ENCODE results near the gene CYP46A1. TPM values are rescaled to one million over a fixed set of nuclear protein-coding genes. Genes with fewer than 3 reads are reported as not detected.

CYP46A1 gene
- total and polyA plus RNA-seq, 4 experiments from 2014 or later, result 0.15 to 0.36 TPM; not detected in 2

- POLR2A ChIA-PET (ENCODE audit: partially characterized antibody), result interaction anchor here (1.1 kb wide), 1 partner anchor 84 kb away, joined by 3 read pairs; no protein-coding TSS in a partner anchor
- peaks cover 4% of the 10 kb centered on the region for H3K27me3 ChIP-seq (ENCODE audit: insufficient read depth, low read length)
- no peaks in the 10 kb centered on the region for H3K9me3 Mint-ChIP-seq
- H3K4me1 ChIP-seq (ENCODE audit: insufficient read depth, low read length), result peaks cover 10% of the 10 kb centered on the region
- peak overlapping the region in 1 of 8 donors; percentile 43 for H3K4me3 Mint-ChIP-seq
- no peak for DNase-seq
- H3K27ac Mint-ChIP-seq, result peak overlapping the region in 2 of 7 donors; percentile 10 to 48
- intact Hi-C loops (cut with micrococcal nuclease), result no loop called here
- H3K27me3 Mint-ChIP-seq, result peaks cover 12 to 16% of the 10 kb centered on the region in 2 donors
- peaks cover 0 to 2% of the 10 kb centered on the region in 2 donors for H3K36me3 Mint-ChIP-seq
- no peaks in the 10 kb centered on the region for H3K36me3 ChIP-seq (ENCODE audit: insufficient read depth, low read length)
- peaks cover 4 to 16% (median 10%) of the 10 kb centered on the region in 4 donors for H3K4me1 Mint-ChIP-seq
- no peaks in the 10 kb centered on the region for H3K9me3 ChIP-seq (ENCODE audit: control insufficient read depth in 1 of 2, low read length in 2 of 2)
- no peak overlapping the region for H3K4me3 ChIP-seq (ENCODE audit: low read length in 2 of 2)
- H3K27ac ChIP-seq (ENCODE audit: low read depth, low read length), result no peak overlapping the region
- CTCF ChIA-PET (ENCODE audit: partially characterized antibody), result interaction anchor here (0.6 to 2.1 kb wide), 15 partner anchors 8 to 206 kb away, joined by 3 to 9 read pairs (median 4); no protein-coding TSS in a partner anchor
These were observed 4.5 kb downstream of the CYP46A1 start for GRCh38 chr14:99688629-99689028.

- Histone ChIP-seq H3K4me3 (ENCODE audit: low read length in 2 of 2) (no peak overlapping the region), H3K9me3 (ENCODE audit: control insufficient read depth in 1 of 2, low read length in 2 of 2) (no peaks in the 10 kb centered on the region), H3K27ac (ENCODE audit: low read depth, low read length) (no peak overlapping the region), H3K4me1 (ENCODE audit: insufficient read depth, low read length) (peaks cover 10% of the 10 kb centered on the region), H3K36me3 (ENCODE audit: insufficient read depth, low read length) (no peaks in the 10 kb centered on the region), H3K27me3 (ENCODE audit: insufficient read depth, low read length) (peaks cover 4% of the 10 kb centered on the region)
- intact Hi-C loops (cut with micrococcal nuclease), result no loop called here
- CTCF ChIA-PET (ENCODE audit: partially characterized antibody), result interaction anchor here (1.1 to 2.0 kb wide), 2 partner anchors 9 to 10 kb away, joined by 3 to 9 read pairs; no protein-coding TSS in a partner anchor
- Mint-ChIP-seq H3K36me3 (no peaks in the 10 kb centered on the region), H3K27me3 (peaks cover 12 to 16% of the 10 kb centered on the region in 2 donors), H3K27ac (no peak overlapping the region), H3K4me1 (peaks cover 4 to 16% (median 8%) of the 10 kb centered on the region in 4 donors), H3K4me3 (peak overlapping the region in 1 of 8 donors; percentile 36), H3K9me3 (no peaks in the 10 kb centered on the region)
- DNase-seq, result no peak
- POLR2A ChIA-PET (ENCODE audit: partially characterized antibody), result interaction anchor here (1.1 kb wide), 1 partner anchor 85 kb away, joined by 3 read pairs; no protein-coding TSS in a partner anchor
These were observed 5.5 kb downstream of the CYP46A1 start for GRCh38 chr14:99689266-99690236.

- peaks cover 10% of the 10 kb centered on the region for H3K4me1 ChIP-seq (ENCODE audit: insufficient read depth, low read length)
- CTCF ChIA-PET (ENCODE audit: partially characterized antibody), result no interaction called here
- Mint-ChIP-seq H3K9me3 (no peaks in the 10 kb centered on the region), H3K36me3 (no peaks in the 10 kb centered on the region), H3K27ac (peak overlapping the region in 1 of 7 donors; percentile 70), H3K4me1 (peaks cover 2 to 16% (median 8%) of the 10 kb centered on the region in 4 donors), H3K27me3 (peaks cover 12 to 17% of the 10 kb centered on the region in 2 donors), H3K4me3 (no peak overlapping the region)
- no peaks in the 10 kb centered on the region for H3K36me3 ChIP-seq (ENCODE audit: insufficient read depth, low read length)
- peaks cover 4% of the 10 kb centered on the region for H3K27me3 ChIP-seq (ENCODE audit: insufficient read depth, low read length)
- H3K9me3 ChIP-seq (ENCODE audit: control insufficient read depth in 1 of 2, low read length in 2 of 2), result no peaks in the 10 kb centered on the region
- no peak overlapping the region for H3K27ac ChIP-seq (ENCODE audit: low read depth, low read length)
- no peak overlapping the region for H3K4me3 ChIP-seq (ENCODE audit: low read length in 2 of 2)
- intact Hi-C loops (cut with micrococcal nuclease), result no loop called here
- POLR2A ChIA-PET (ENCODE audit: partially characterized antibody), result no interaction called here
- no peak for DNase-seq
These were observed 6.5 kb downstream of the CYP46A1 start for GRCh38 chr14:99690636-99691035.

- Mint-ChIP-seq H3K4me3 (no peak overlapping the region), H3K9me3 (no peaks in the 10 kb centered on the region), H3K4me1 (peaks cover 2 to 16% (median 8%) of the 10 kb centered on the region in 4 donors), H3K27ac (no peak overlapping the region), H3K27me3 (peaks cover 12 to 17% of the 10 kb centered on the region in 2 donors), H3K36me3 (no peaks in the 10 kb centered on the region)
- Histone ChIP-seq H3K27ac (ENCODE audit: low read depth, low read length) (no peak overlapping the region), H3K27me3 (ENCODE audit: insufficient read depth, low read length) (peaks cover 4% of the 10 kb centered on the region), H3K4me1 (ENCODE audit: insufficient read depth, low read length) (peaks cover 10% of the 10 kb centered on the region), H3K36me3 (ENCODE audit: insufficient read depth, low read length) (no peaks in the 10 kb centered on the region), H3K4me3 (ENCODE audit: low read length in 2 of 2) (no peak overlapping the region), H3K9me3 (ENCODE audit: control insufficient read depth in 1 of 2, low read length in 2 of 2) (no peaks in the 10 kb centered on the region)
- CTCF ChIA-PET (ENCODE audit: partially characterized antibody), result no interaction called here
- DNase-seq, result no peak
- POLR2A ChIA-PET (ENCODE audit: partially characterized antibody), result no interaction called here
- intact Hi-C loops (cut with micrococcal nuclease), result no loop called here
These were observed 7.2 kb downstream of the CYP46A1 start for GRCh38 chr14:99691111-99691885.

GRCh38 chr14:99693918-99694317 lies 9.8 kb downstream of the CYP46A1 start:
- Mint-ChIP-seq H3K36me3 (no peaks in the 10 kb centered on the region), H3K4me3 (no peak overlapping the region), H3K27me3 (peaks cover 8 to 12% of the 10 kb centered on the region in 2 donors), H3K9me3 (no peaks in the 10 kb centered on the region), H3K27ac (no peak overlapping the region), H3K4me1 (peaks cover under 1 to 8% (median 2%) of the 10 kb centered on the region in 4 donors)
- ChIA-PET CTCF (ENCODE audit: partially characterized antibody) (no interaction called here), POLR2A (ENCODE audit: partially characterized antibody) (no interaction called here)
- Histone ChIP-seq H3K27me3 (ENCODE audit: insufficient read depth, low read length) (peaks cover 4% of the 10 kb centered on the region), H3K4me1 (ENCODE audit: insufficient read depth, low read length) (no peaks in the 10 kb centered on the region), H3K4me3 (ENCODE audit: low read length in 2 of 2) (no peak overlapping the region), H3K36me3 (ENCODE audit: insufficient read depth, low read length) (no peaks in the 10 kb centered on the region), H3K9me3 (ENCODE audit: control insufficient read depth in 1 of 2, low read length in 2 of 2) (no peaks in the 10 kb centered on the region), H3K27ac (ENCODE audit: low read depth, low read length) (no peak overlapping the region)
- intact Hi-C loops (cut with micrococcal nuclease), result no loop called here
- no peak for DNase-seq

- peaks cover 0 to 1% of the 10 kb centered on the region in 2 donors for H3K36me3 Mint-ChIP-seq
- H3K9me3 Mint-ChIP-seq, result peaks cover 0 to 4% (median 0%) of the 10 kb centered on the region in 8 donors
- H3K27ac ChIP-seq (ENCODE audit: low read depth, low read length), result no peak overlapping the region
- H3K9me3 ChIP-seq (ENCODE audit: control insufficient read depth in 1 of 2, low read length in 2 of 2), result no peaks in the 10 kb centered on the region
- no peak overlapping the region for H3K27ac Mint-ChIP-seq
- no peak for DNase-seq
- no peaks in the 10 kb centered on the region for H3K36me3 ChIP-seq (ENCODE audit: insufficient read depth, low read length)
- intact Hi-C loops (cut with micrococcal nuclease), result no loop called here
- H3K27me3 ChIP-seq (ENCODE audit: insufficient read depth, low read length), result no peaks in the 10 kb centered on the region
- peaks cover 3 to 5% of the 10 kb centered on the region in 2 donors for H3K27me3 Mint-ChIP-seq
- ChIA-PET CTCF (ENCODE audit: partially characterized antibody) (interaction anchor here (2.4 kb wide), 1 partner anchor 9 kb away, joined by 9 read pairs; no protein-coding TSS in a partner anchor), POLR2A (ENCODE audit: partially characterized antibody) (no interaction called here)
- H3K4me1 Mint-ChIP-seq, result peaks cover 2 to 14% (median 6%) of the 10 kb centered on the region in 4 donors
- H3K4me3 Mint-ChIP-seq, result no peak overlapping the region
- no peak overlapping the region for H3K4me3 ChIP-seq (ENCODE audit: low read length in 2 of 2)
- H3K4me1 ChIP-seq (ENCODE audit: insufficient read depth, low read length), result no peaks in the 10 kb centered on the region
These were observed 12.8 kb downstream of the CYP46A1 start for GRCh38 chr14:99696929-99697328.
